A549 (cell line): ENCODE results near the gene NPM1. TPM values are rescaled to one million over a fixed set of nuclear protein-coding genes. Genes with fewer than 3 reads are reported as not detected.

Source experiments
- ATAC-seq, 2 experiments: fragments of 200-7000 bp in 1 of 2; fragments of >200 bp in 1 of 2; cut with Nextera tagmentation in 1 of 2; cut with Tn5 transposase in 1 of 2; 3 replicates each; pipeline versions ENCODE4 v1.8.0 to v1.9.1; 2018 to 2020; ENCODE audit warnings: mild to moderate bottlenecking in 1 of 2, moderate library complexity in 1 of 2
- CTCF ChIA-PET: fragments of 300-600 bp; sonication (Branson Sonifier 250); formaldehyde crosslinking; extraction: SDS; loops from one replicate; lab custom pipeline; 2021; ENCODE audit warnings: antibody characterized with exemption, inconsistent platforms; lab: Yijun Ruan, JAX
- POLR2A ChIA-PET: fragments of 350-600 bp; formaldehyde crosslinking; extraction: SDS; loops from one replicate; lab custom pipeline; 2021; ENCODE audit warnings: antibody characterized with exemption, inconsistent platforms; lab: Yijun Ruan, JAX
- DNase-seq, 2 experiments: peaks; one replicate each; pipeline versions ENCODE4 v3.0.0 to v3.0.0-alpha.2; 2011 to 2016; ENCODE audit warnings: low read depth in 1 of 2, low spot score in 1 of 2
- FAIRE-seq: peaks from 2 replicates; lab custom pipeline; 2011; peaks lifted over from hg19 to GRCh38; lab: Jason Lieb, UNC
- H3K27ac ChIP-seq, 2 experiments: fragments of >200 bp; sonication (Bioruptor Twin); formaldehyde crosslinking; 3 replicates each; pipeline ENCODE4 v1.5.1; 2016 to 2017
- H3K4me1 ChIP-seq: fragments of >200 bp; sonication (Bioruptor Twin); formaldehyde crosslinking; 3 replicates; pipeline ENCODE4 v1.6.1; 2016
- H3K4me2 ChIP-seq: fragments of >200 bp; sonication (Bioruptor Twin); formaldehyde crosslinking; 3 replicates; pipeline ENCODE4 v1.6.1; 2016
- H3K4me3 ChIP-seq: fragments of >200 bp; sonication (Bioruptor Twin); formaldehyde crosslinking; 3 replicates; pipeline ENCODE4 v1.5.1; 2016
- H3K9me3 ChIP-seq: fragments of >200 bp; sonication (Bioruptor Twin); formaldehyde crosslinking; 3 replicates; pipeline ENCODE4 v1.6.1; 2016
- BHLHE40 ChIP-seq: IDR thresholded peaks from 2 replicates; pipeline ENCODE4 v1.6.1; 2012; ENCODE audit warnings: low read depth, low read length, inconsistent platforms
- CBX2 ChIP-seq: fragments of 200-600 bp; sonication (generic); IDR thresholded peaks from 2 replicates; pipeline ENCODE4 v1.6.1; 2016; ENCODE audit warnings: low read depth, mild to moderate bottlenecking, borderline replicate concordance
- CBX8 ChIP-seq: fragments of 200-600 bp; sonication (generic); IDR thresholded peaks from 2 replicates; pipeline ENCODE4 v1.6.1; 2016
- CHD2 ChIP-seq: fragments of 150-350 bp; IDR thresholded peaks from 2 replicates; pipeline ENCODE4 v1.6.1; 2014; ENCODE audit warnings: low read length; ENCODE audit not compliant: partially characterized antibody
- CHD4 ChIP-seq: fragments of 200-600 bp; sonication (generic); IDR thresholded peaks from 2 replicates; pipeline ENCODE4 v1.6.1; 2016; ENCODE audit warnings: antibody characterized with exemption, mild to moderate bottlenecking, borderline replicate concordance
- EHF ChIP-seq: fragments of 250-450 bp; sonication (Bioruptor Pico); IDR thresholded peaks from 2 replicates; pipeline ENCODE4 v1.5.0; 2020; ENCODE audit warnings: mild to moderate bottlenecking
- ELK1 ChIP-seq: fragments of 150-350 bp; IDR thresholded peaks from 2 replicates; pipeline ENCODE4 v1.6.1; 2014; ENCODE audit warnings: low read depth, mild to moderate bottlenecking, low read length
- EP300 ChIP-seq, 2 experiments: fragments of >200 bp; sonication (Bioruptor Twin); formaldehyde crosslinking; IDR thresholded peaks; 2 replicates in 1 of 2; 3 replicates in 1 of 2; pipeline ENCODE4 v1.6.1; 2016 to 2017
- ESRRA ChIP-seq: fragments of 150-350 bp; IDR thresholded peaks from 2 replicates; pipeline ENCODE4 v1.6.1; 2014; ENCODE audit warnings: mild to moderate bottlenecking, low read length, borderline replicate concordance
- GATA3 ChIP-seq: IDR thresholded peaks from 2 replicates; pipeline ENCODE4 v1.6.1; 2012; ENCODE audit warnings: borderline replicate concordance
- HDAC2 ChIP-seq: fragments of 200-600 bp; sonication (generic); IDR thresholded peaks from 2 replicates; pipeline ENCODE4 v1.6.1; 2016
- HEYL ChIP-seq: fragments of 250-450 bp; sonication (Bioruptor Pico); IDR thresholded peaks from 2 replicates; pipeline ENCODE4 v1.8.0; 2021; ENCODE audit warnings: mild to moderate bottlenecking, moderate library complexity
- HMGXB4 ChIP-seq: fragments of 250-450 bp; sonication (Bioruptor Pico); IDR thresholded peaks from 2 replicates; pipeline ENCODE4 v1.5.0; 2021; ENCODE audit warnings: mild to moderate bottlenecking, moderate library complexity, borderline replicate concordance
- HOXB13 ChIP-seq: fragments of 250-450 bp; sonication (Bioruptor Pico); IDR thresholded peaks from 2 replicates; pipeline ENCODE4 v1.5.0; 2020; ENCODE audit warnings: low read depth, mild to moderate bottlenecking, moderate library complexity
- HOXB5 ChIP-seq: fragments of 250-450 bp; sonication (Bioruptor Pico); IDR thresholded peaks from 2 replicates; pipeline ENCODE4 v1.5.0; 2020; ENCODE audit warnings: mild to moderate bottlenecking, moderate library complexity
- JUN ChIP-seq, 2 experiments: fragments of >200 bp; sonication (Bioruptor Twin); formaldehyde crosslinking; IDR thresholded peaks; 2 replicates in 1 of 2; 3 replicates in 1 of 2; pipeline ENCODE4 v1.6.1; 2016 to 2017
- KDM5A ChIP-seq: fragments of 200-600 bp; sonication (generic); IDR thresholded peaks from 2 replicates; pipeline ENCODE4 v1.6.1; 2016; ENCODE audit warnings: antibody characterized with exemption, mild to moderate bottlenecking
- MAX ChIP-seq: IDR thresholded peaks from 2 replicates; pipeline ENCODE4 v1.6.1; 2012
- NFE2L2 ChIP-seq: fragments of 150-350 bp; conservative IDR thresholded peaks from 2 replicates; pipeline ENCODE4 v1.6.1; 2014; ENCODE audit warnings: low read length
- PBX3 ChIP-seq: IDR thresholded peaks from 2 replicates; pipeline ENCODE4 v1.6.1; 2012
- PHF8 ChIP-seq: fragments of 200-600 bp; sonication (generic); IDR thresholded peaks from 2 replicates; pipeline ENCODE4 v1.6.1; 2016; ENCODE audit warnings: low read depth, mild to moderate bottlenecking, antibody characterized with exemption, moderate library complexity, borderline replicate concordance
- POLR2A ChIP-seq: IDR thresholded peaks from 2 replicates; pipeline ENCODE4 v1.6.1; 2012; ENCODE audit warnings: mild to moderate bottlenecking, low read length
- RCOR1 ChIP-seq: fragments of 150-350 bp; IDR thresholded peaks from 2 replicates; pipeline ENCODE4 v1.6.1; 2014; ENCODE audit warnings: antibody characterized with exemption, low read length, low read depth
- TFCP2L1 ChIP-seq: fragments of 250-450 bp; sonication (Bioruptor Pico); IDR thresholded peaks from 2 replicates; pipeline ENCODE4 v1.5.0; 2021; ENCODE audit warnings: mild to moderate bottlenecking
- USF2 ChIP-seq: fragments of 450-650 bp; IDR thresholded peaks from 2 replicates; pipeline ENCODE4 v1.6.1; 2014; ENCODE audit warnings: antibody characterized with exemption
- WGBS: methylation state at CpG from one replicate; pipeline ENCODE4 v1.1.6; 2017; ENCODE audit errors: missing lambda C conversion rate; 5-methylcytosine and 5-hydroxymethylcytosine counted together
- polyA plus RNA-seq, 4 experiments: library from polyadenylated mRNA; depleted of rRNA in 3 of 4; stranded (reverse); fragments of >200 nt; fragmentation: RNase III in 1 of 4; extraction: RNeasy Plus Mini Kit Qiagen cat#74134 plus additional on column Dnase treatment in 1 of 4; gene quantifications; 2 replicates in 3 of 4; 3 replicates in 1 of 4; pipeline ENCODE4 v1.2.3, GENCODE V29; 2011 to 2017

Gene NPM1
- polyA plus RNA-seq, 2 of the 4 experiments (the other 2 are of a cell fraction), result 3,380 to 5,196 TPM

GRCh38 chr5:171386006-171386671 lies 1.5 kb upstream of the NPM1 start:
- ChIA-PET CTCF (interaction anchor here (0.7 to 1.8 kb wide), 3 partner anchors 10 to 732 kb away, joined by 3 to 4 read pairs (median 4); no protein-coding TSS in a partner anchor), POLR2A (interaction anchor here (0.9 kb wide), 2 partner anchors 10 to 33 kb away, joined by 4 to 5 read pairs; partner anchors contain the start of gene FGF18)
- no peak for TF ChIP-seq HOXB13
- no peak for TF ChIP-seq HDAC2
- TF ChIP-seq HEYL (CRISPR knock-in tag), result no peak
- TF ChIP-seq CHD4, result no peak
- TF ChIP-seq ELK1, result no peak
- no peaks in the 10 kb centered on the region for H3K9me3 ChIP-seq
- H3K4me1 ChIP-seq, result peaks cover 9% of the 10 kb centered on the region; the same call in 2 of the 3 replicates
- WGBS, result 96% methylated on average over 25 of the region's 25 CpGs
- peak overlapping the region; percentile 73 for H3K4me2 ChIP-seq
- H3K4me3 ChIP-seq, result peak overlapping the region; percentile 61; the same call in 1 of the 3 replicates
- DNase-seq (no peak), ATAC-seq (no peak), FAIRE-seq (no peak)
- peak overlapping the region; percentile 95 to 96; a peak in 4 of 6 replicates for H3K27ac ChIP-seq

- Histone ChIP-seq H3K4me2 (peak overlapping the region; percentile 73), H3K27ac (peak overlapping the region; percentile 95 to 96), H3K9me3 (no peaks in the 10 kb centered on the region), H3K4me3 (peak overlapping the region; percentile 61), H3K4me1 (peaks cover 16% of the 10 kb centered on the region)
- ATAC-seq (peak; percentile 1; a peak in 1 of 6 replicates), FAIRE-seq (no peak), DNase-seq (no peak)
- 9% methylated on average over 20 of the region's 20 CpGs for WGBS
- POLR2A ChIA-PET, result interaction anchor here (0.9 to 2.3 kb wide), 7 partner anchors 8 to 619 kb away, joined by 3 to 13 read pairs (median 5); partner anchors contain the start of gene FGF18
- TF ChIP-seq MAX, result no peak
- TF ChIP-seq POLR2A, result no peak
- TF ChIP-seq KDM5A, result peak; percentile 75
- TF ChIP-seq PHF8, result peak; percentile 51; the same call in 1 of the 2 replicates
- no peak for TF ChIP-seq USF2
- TF ChIP-seq CBX8, result no peak
- no peak for TF ChIP-seq HMGXB4 (CRISPR knock-in tag)
- no peak for TF ChIP-seq CBX2
- TF ChIP-seq EP300 (IDR thresholded peaks at IDR 0.05), result no peak
- CTCF ChIA-PET, result interaction anchor here (0.9 to 1.8 kb wide), 3 partner anchors 10 to 16 kb away, joined by 3 to 4 read pairs (median 3); no protein-coding TSS in a partner anchor
Measured at GRCh38 chr5:171386861-171387344, 746 bp upstream of the NPM1 start.

- Histone ChIP-seq H3K27ac (peak overlapping the region; percentile 91 to 94), H3K9me3 (no peaks in the 10 kb centered on the region), H3K4me3 (peak overlapping the region; percentile 77), H3K4me2 (peak overlapping the region; percentile 77), H3K4me1 (peaks cover 29% of the 10 kb centered on the region)
- ChIA-PET CTCF (interaction anchor here (0.6 to 1.7 kb wide), 3 partner anchors 11 to 323 kb away, joined by 3 to 5 read pairs (median 3); no protein-coding TSS in a partner anchor), POLR2A (interaction anchor here (0.6 to 2.3 kb wide), 12 partner anchors 8 to 659 kb away, joined by 3 to 13 read pairs (median 5); no protein-coding TSS in a partner anchor)
- 1% methylated on average over 16 of the region's 56 CpGs for WGBS
- FAIRE-seq (no peak), DNase-seq (peak; percentile 53 to 88), ATAC-seq (peak; percentile 63 to 72)
- TF ChIP-seq CHD2, result peak; percentile 29
- TF ChIP-seq TFCP2L1 (CRISPR knock-in tag), result peak; percentile 82
- TF ChIP-seq RCOR1, result no peak
- TF ChIP-seq EHF (CRISPR knock-in tag), result 0 out of 2 replicates have a peak, but pooled peaks have one; percentile 23
- no peak for TF ChIP-seq ESRRA
- TF ChIP-seq GATA3, result peak; percentile 46; the same call in 1 of the 2 replicates
- TF ChIP-seq NFE2L2, result no peak
- TF ChIP-seq BHLHE40, result peak; percentile 60; the same call in 1 of the 2 replicates
- TF ChIP-seq JUN (IDR thresholded peaks at IDR 0.05), result peak; percentile 16 to 78; a peak in 4 of 5 replicates
- TF ChIP-seq PHF8, result peak; percentile 99
- TF ChIP-seq HOXB5, result 0 out of 2 replicates have a peak, but pooled peaks have one; percentile 58
- TF ChIP-seq MAX, result peak; percentile 100
- TF ChIP-seq PBX3, result peak; percentile 17; the same call in 1 of the 2 replicates
Measured at GRCh38 chr5:171387970-171388815, 544 bp downstream of the NPM1 start.
